HEK293 (cell line): ENCODE data around the gene KCTD17.

Source experiments
- CTCF ChIA-PET: fragments of 350-600 bp; formaldehyde crosslinking; extraction: SDS; loops from one replicate; lab custom pipeline; 2021; ENCODE audit warnings: antibody characterized with exemption; lab: Yijun Ruan, JAX
- POLR2A ChIA-PET: fragments of 300-600 bp; formaldehyde crosslinking; extraction: SDS; loops from one replicate; lab custom pipeline; 2020; ENCODE audit warnings: antibody characterized with exemption, inconsistent platforms; lab: Yijun Ruan, JAX
- H3K27ac ChIP-seq: fragments of 200-500 bp; sonication (Bioruptor generic); 2 replicates; pipeline ENCODE4 v1.5.1; 2014; ENCODE audit warnings: low read depth, low read length, control low read depth, inconsistent platforms; ENCODE audit errors: extremely low read depth
- H3K36me3 ChIP-seq, 2 experiments: fragments of 200-500 bp in 1 of 2; sonication (Bioruptor generic) in 1 of 2; 1 replicate in 1 of 2; 2 replicates in 1 of 2; pipeline ENCODE4 v1.5.1; 2014 to 2017; ENCODE audit warnings: inconsistent platforms in 2 of 2, low read length in 2 of 2; ENCODE audit not compliant: control insufficient read depth in 2 of 2, insufficient read depth in 1 of 2
- H3K4me1 ChIP-seq: fragments of 200-500 bp; sonication (Bioruptor generic); 2 replicates; pipeline ENCODE4 v1.5.1; 2014; ENCODE audit warnings: mild to moderate bottlenecking, low read length, inconsistent platforms; ENCODE audit not compliant: control insufficient read depth, insufficient read depth
- H3K4me3 ChIP-seq: 2 replicates; pipeline ENCODE4 v1.5.1; 2011; ENCODE audit warnings: low read depth, mild to moderate bottlenecking, control low read depth, low read length, moderate library complexity
- H3K9me3 ChIP-seq: fragments of 200-500 bp; sonication (Bioruptor generic); 2 replicates; pipeline ENCODE4 v1.5.1; 2014; ENCODE audit warnings: low read depth, low read length, inconsistent platforms; ENCODE audit not compliant: control insufficient read depth, insufficient read depth
- EGR2 ChIP-seq: fragments of 450-650 bp; formaldehyde crosslinking; IDR thresholded peaks from 2 replicates; pipeline ENCODE4 v1.5.1; 2016; ENCODE audit warnings: low read depth, missing biosample characterization, missing genetic modification characterization
- GLI2 ChIP-seq: fragments of 450-650 bp; formaldehyde crosslinking; IDR thresholded peaks from 2 replicates; pipeline ENCODE4; 2017; ENCODE audit warnings: missing biosample characterization, missing genetic modification characterization, low read depth, borderline replicate concordance
- RBAK ChIP-seq: fragments of 450-650 bp; formaldehyde crosslinking; IDR thresholded peaks from 2 replicates; pipeline ENCODE4 v1.5.1; 2016; ENCODE audit warnings: missing biosample characterization, missing genetic modification characterization
- REPIN1 ChIP-seq: fragments of 450-650 bp; formaldehyde crosslinking; IDR thresholded peaks from 2 replicates; pipeline ENCODE4 v1.5.1; 2017; ENCODE audit warnings: missing biosample characterization, missing genetic modification characterization, low read depth
- YY1 ChIP-seq: fragments of 450-650 bp; formaldehyde crosslinking; IDR thresholded peaks from 2 replicates; pipeline ENCODE4 v1.5.1; 2018; ENCODE audit warnings: missing biosample characterization, missing genetic modification characterization
- ZBTB1 ChIP-seq: fragments of 450-650 bp; formaldehyde crosslinking; IDR thresholded peaks from 2 replicates; pipeline ENCODE4 v1.5.1; 2016; ENCODE audit warnings: missing biosample characterization, missing genetic modification characterization
- ZBTB10 ChIP-seq: fragments of 450-650 bp; formaldehyde crosslinking; IDR thresholded peaks from 2 replicates; pipeline ENCODE4 v1.5.1; 2016; ENCODE audit warnings: missing biosample characterization, missing genetic modification characterization
- ZBTB6 ChIP-seq: fragments of 450-650 bp; formaldehyde crosslinking; IDR thresholded peaks from 2 replicates; pipeline ENCODE4 v1.5.1; 2017; ENCODE audit warnings: missing biosample characterization, missing genetic modification characterization
- ZFHX2 ChIP-seq: fragments of 450-650 bp; formaldehyde crosslinking; conservative IDR thresholded peaks from 2 replicates; pipeline ENCODE4 v1.5.1; 2016; ENCODE audit warnings: missing biosample characterization, missing genetic modification characterization
- ZFP69B ChIP-seq: fragments of 450-650 bp; formaldehyde crosslinking; IDR thresholded peaks from 2 replicates; pipeline ENCODE4 v1.5.1; 2016; ENCODE audit warnings: missing biosample characterization, missing genetic modification characterization
- ZNF18 ChIP-seq: fragments of 450-650 bp; formaldehyde crosslinking; IDR thresholded peaks from 2 replicates; pipeline ENCODE4 v1.5.1; 2016; ENCODE audit warnings: missing biosample characterization, missing genetic modification characterization
- ZNF26 ChIP-seq: fragments of 450-650 bp; formaldehyde crosslinking; IDR thresholded peaks from 2 replicates; pipeline ENCODE4 v1.5.1; 2016; ENCODE audit warnings: missing biosample characterization, missing genetic modification characterization
- ZNF292 ChIP-seq: fragments of 450-650 bp; formaldehyde crosslinking; IDR thresholded peaks from 2 replicates; pipeline ENCODE4 v1.5.1; 2016; ENCODE audit warnings: low read depth, missing biosample characterization, missing genetic modification characterization, borderline replicate concordance
- ZNF510 ChIP-seq: fragments of 450-650 bp; formaldehyde crosslinking; IDR thresholded peaks from 2 replicates; pipeline ENCODE4 v1.5.1; 2018; ENCODE audit warnings: mild to moderate bottlenecking, missing genetic modification characterization, missing biosample characterization; ENCODE audit not compliant: insufficient replicate concordance
- ZNF513 ChIP-seq: fragments of 450-650 bp; IDR thresholded peaks from 2 replicates; pipeline ENCODE4 v1.5.1; 2018; ENCODE audit warnings: missing biosample characterization, missing genetic modification characterization
- ZNF544 ChIP-seq: fragments of 450-650 bp; formaldehyde crosslinking; IDR thresholded peaks from 2 replicates; pipeline ENCODE4 v1.5.0; 2017; ENCODE audit warnings: missing biosample characterization, missing genetic modification characterization
- ZNF549 ChIP-seq: fragments of 450-650 bp; IDR thresholded peaks from 2 replicates; pipeline ENCODE4 v1.5.1; 2018; ENCODE audit warnings: missing biosample characterization, missing genetic modification characterization, mild to moderate bottlenecking, inconsistent platforms, moderate library complexity
- ZNF629 ChIP-seq: fragments of 450-650 bp; formaldehyde crosslinking; IDR thresholded peaks from 2 replicates; pipeline ENCODE4 v1.5.1; 2017; ENCODE audit warnings: missing biosample characterization, missing genetic modification characterization

Gene KCTD17

GRCh38 chr22:37092997-37093396 is 41.5 kb downstream of the KCTD17 start:
- CTCF ChIA-PET, result interaction anchor here (0.7 kb wide), 2 partner anchors 22 to 112 kb away, joined by 3 to 7 read pairs; no protein-coding TSS in a partner anchor
- H3K4me1 ChIP-seq, result no peaks in the 10 kb centered on the region
- H3K27ac ChIP-seq, result no peak overlapping the region
- no peaks in the 10 kb centered on the region for H3K9me3 ChIP-seq
- H3K4me3 ChIP-seq, result no peak overlapping the region
- no peak for TF ChIP-seq ZBTB10 (tag by site-specific recombination)
- no peak for TF ChIP-seq ZFP69B
- no peak for TF ChIP-seq ZBTB1 (tag by site-specific recombination)
- no peak for TF ChIP-seq YY1 (tag by site-specific recombination)
- no peak for TF ChIP-seq ZNF549 (tag by site-specific recombination)
- TF ChIP-seq ZNF18 (tag by site-specific recombination), result no peak
- no peak for TF ChIP-seq ZNF292 (tag by site-specific recombination)
- no peak for TF ChIP-seq RBAK
- TF ChIP-seq ZNF513 (tag by site-specific recombination), result no peak
- TF ChIP-seq GLI2 (tag by site-specific recombination), result no peak
- TF ChIP-seq ZNF510 (tag by site-specific recombination), result no peak
- POLR2A ChIA-PET, result no interaction called here
- H3K36me3 ChIP-seq, result no peaks in the 10 kb centered on the region

- TF ChIP-seq ZNF629 (tag by site-specific recombination), result no peak
- no peak for TF ChIP-seq REPIN1
- TF ChIP-seq RBAK, result no peak
- no peak for TF ChIP-seq ZNF26 (tag by site-specific recombination)
- no peak for TF ChIP-seq ZNF544 (tag by site-specific recombination)
- Histone ChIP-seq H3K9me3 (no peaks in the 10 kb centered on the region), H3K27ac (no peak overlapping the region), H3K4me3 (no peak overlapping the region), H3K4me1 (no peaks in the 10 kb centered on the region; the same call in 1 of the 2 replicates), H3K36me3 (no peaks in the 10 kb centered on the region)
- ChIA-PET CTCF (no interaction called here), POLR2A (no interaction called here)
Measured at GRCh38 chr22:37094239-37094638, 42.7 kb downstream of the KCTD17 start.

- Histone ChIP-seq H3K36me3 (no peaks in the 10 kb centered on the region), H3K4me1 (no peaks in the 10 kb centered on the region; the same call in 1 of the 2 replicates), H3K9me3 (no peaks in the 10 kb centered on the region), H3K4me3 (no peak overlapping the region), H3K27ac (no peak overlapping the region)
- TF ChIP-seq EGR2, result peak; percentile 47
- TF ChIP-seq ZFHX2 (tag by site-specific recombination), result peak; percentile 35; the same call in 1 of the 2 replicates
- no peak for TF ChIP-seq ZBTB6 (tag by site-specific recombination)
- ChIA-PET POLR2A (no interaction called here), CTCF (interaction anchor here (0.6 to 0.8 kb wide), 2 partner anchors 9 to 47 kb away, joined by 3 to 4 read pairs; no protein-coding TSS in a partner anchor)
Measured at GRCh38 chr22:37095113-37095512, 43.6 kb downstream of the KCTD17 start.
